ENCODE data around the gene GRIFIN. TPM values are rescaled to one million over a fixed set of nuclear protein-coding genes. Genes with fewer than 3 reads are reported as not detected.

Gene GRIFIN
- total and polyA plus RNA-seq, 12 donors = not detected

DNA sequence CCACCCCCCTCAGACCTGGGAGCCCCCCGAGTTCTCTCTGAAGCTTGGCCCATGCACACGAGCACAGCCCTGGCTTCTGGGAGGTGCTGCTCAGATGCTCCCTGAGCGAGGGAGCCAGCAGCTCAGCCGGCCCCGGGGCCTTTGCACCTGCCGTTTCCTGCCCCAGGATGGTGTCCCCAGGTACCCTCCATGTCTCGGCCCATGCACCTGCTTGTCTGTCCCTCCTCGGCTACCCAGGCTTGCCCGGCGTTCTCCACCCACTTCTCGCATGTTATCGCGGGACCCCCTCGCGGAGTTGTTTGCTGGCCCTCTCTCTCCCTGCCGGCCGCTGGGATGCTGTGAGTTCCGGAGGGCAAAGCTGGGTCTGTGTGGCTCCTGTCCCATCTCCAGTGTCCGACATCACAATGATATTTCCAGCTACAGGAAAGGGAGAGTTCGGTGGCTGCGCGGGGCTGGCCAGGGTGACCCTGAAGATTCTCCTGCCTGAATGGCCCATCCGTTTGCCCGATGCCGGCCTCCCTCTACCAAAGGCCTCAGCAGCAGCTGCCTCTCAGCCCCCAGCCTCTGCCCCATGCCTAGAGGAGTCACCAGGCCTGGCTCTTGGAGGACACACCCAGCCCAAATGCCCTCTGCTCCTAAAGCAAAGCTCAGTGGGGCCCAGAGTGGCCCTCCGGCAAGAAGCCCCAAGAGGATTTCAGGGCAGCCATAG, 31.2 kb upstream of the GRIFIN start:
- TF ChIP-seq, protein P1, sequence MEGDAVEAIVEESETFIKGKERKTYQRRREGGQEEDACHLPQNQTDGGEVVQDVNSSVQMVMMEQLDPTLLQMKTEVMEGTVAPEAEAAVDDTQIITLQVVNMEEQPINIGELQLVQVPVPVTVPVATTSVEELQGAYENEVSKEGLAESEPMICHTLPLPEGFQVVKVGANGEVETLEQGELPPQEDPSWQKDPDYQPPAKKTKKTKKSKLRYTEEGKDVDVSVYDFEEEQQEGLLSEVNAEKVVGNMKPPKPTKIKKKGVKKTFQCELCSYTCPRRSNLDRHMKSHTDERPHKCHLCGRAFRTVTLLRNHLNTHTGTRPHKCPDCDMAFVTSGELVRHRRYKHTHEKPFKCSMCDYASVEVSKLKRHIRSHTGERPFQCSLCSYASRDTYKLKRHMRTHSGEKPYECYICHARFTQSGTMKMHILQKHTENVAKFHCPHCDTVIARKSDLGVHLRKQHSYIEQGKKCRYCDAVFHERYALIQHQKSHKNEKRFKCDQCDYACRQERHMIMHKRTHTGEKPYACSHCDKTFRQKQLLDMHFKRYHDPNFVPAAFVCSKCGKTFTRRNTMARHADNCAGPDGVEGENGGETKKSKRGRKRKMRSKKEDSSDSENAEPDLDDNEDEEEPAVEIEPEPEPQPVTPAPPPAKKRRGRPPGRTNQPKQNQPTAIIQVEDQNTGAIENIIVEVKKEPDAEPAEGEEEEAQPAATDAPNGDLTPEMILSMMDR (IDR thresholded peaks at IDR 0.05) = no peak
- Histone ChIP-seq H3K27me3 (peaks cover 0 to 5% (median 0%) of the 10 kb centered on the region in 7 donors), H3K27ac (peak overlapping the region in 6 of 10 donors; percentile 38 to 87 (median 66)), H3K36me3 (no peaks in the 10 kb centered on the region), H3K4me3 (no peak overlapping the region), H3K9me3 (no peaks in the 10 kb centered on the region), H3K4me1 (peaks cover 25 to 63% (median 57%) of the 10 kb centered on the region in 9 donors)
- ATAC-seq = no peak
- WGBS, 2 donors = 69 to 72% methylated on average over 26 of the region's 26 CpGs
- intact Hi-C loops (cut with DNase I) = no loop called here
- no peak for DNase-seq

DNA sequence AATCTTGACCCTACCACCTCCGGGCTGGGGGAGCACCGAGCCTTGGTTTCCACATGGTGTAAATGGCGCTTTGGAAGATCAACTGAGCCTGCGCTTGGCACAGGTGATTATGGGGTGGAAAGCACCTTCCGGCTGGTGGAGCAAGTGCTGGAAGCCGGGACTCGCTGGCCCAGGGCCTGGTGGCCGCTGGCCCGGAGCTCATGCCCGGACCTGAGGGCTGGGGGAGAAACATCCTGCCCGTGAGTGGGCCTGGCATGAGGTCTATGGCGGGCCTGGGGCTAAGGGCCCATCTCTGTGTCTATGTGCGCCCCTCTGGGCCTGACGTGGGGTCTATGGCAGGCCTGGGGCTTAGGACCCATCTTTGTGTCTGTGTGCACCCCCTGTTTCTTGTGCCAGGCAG, 29.2 kb upstream of the GRIFIN start:
- peaks cover 17 to 43% (median 38%) of the 10 kb centered on the region in 9 donors for H3K4me1 ChIP-seq
- DNase-seq (no peak), ATAC-seq (no peak)
- H3K9me3 ChIP-seq = no peaks in the 10 kb centered on the region
- TF ChIP-seq, protein P1 (IDR thresholded peaks at IDR 0.05) = no peak
- H3K27ac ChIP-seq = no peak overlapping the region
- no peaks in the 10 kb centered on the region for H3K36me3 ChIP-seq
- 96 to 98% methylated on average over 14 of the region's 14 CpGs for WGBS, 2 donors
- intact Hi-C loops (cut with DNase I) = no loop called here
- H3K27me3 ChIP-seq = peaks cover 0 to 5% (median 0%) of the 10 kb centered on the region in 7 donors
- no peak overlapping the region for H3K4me3 ChIP-seq

DNA sequence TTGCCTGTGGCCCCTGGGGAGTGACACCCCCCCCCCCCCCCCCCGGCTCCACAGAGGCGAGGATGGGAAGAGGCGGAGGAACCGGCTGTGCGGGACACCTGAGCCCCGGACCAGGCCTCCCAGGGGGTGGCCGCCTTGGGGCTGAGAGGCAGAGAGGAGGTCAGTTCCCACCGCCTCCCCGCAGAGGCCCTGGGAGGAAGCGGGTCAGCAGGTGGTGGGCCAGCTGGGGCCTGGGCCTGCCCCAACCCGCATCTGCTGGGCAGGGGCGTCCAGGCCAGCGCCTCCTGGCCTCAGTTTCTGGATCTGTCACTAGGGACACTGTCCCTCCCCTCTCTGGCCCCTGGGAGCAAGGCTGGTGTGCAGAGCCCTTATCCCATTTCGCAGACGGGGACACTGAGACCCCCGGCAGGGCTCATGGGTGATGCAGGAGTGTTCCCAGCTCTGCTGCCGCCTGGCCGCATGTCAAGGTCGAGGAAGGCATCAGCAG, 28.7 kb upstream of the GRIFIN start:
- peaks cover 0 to 5% (median 0%) of the 10 kb centered on the region in 7 donors for H3K27me3 ChIP-seq
- H3K9me3 ChIP-seq = no peaks in the 10 kb centered on the region
- H3K36me3 ChIP-seq = no peaks in the 10 kb centered on the region
- DNase-seq = no peak
- TF ChIP-seq, protein P1 (IDR thresholded peaks at IDR 0.05) = no peak
- 90 to 91% methylated on average over 19 of the region's 19 CpGs for WGBS, 2 donors
- no peak for ATAC-seq
- intact Hi-C loops (cut with DNase I) = no loop called here
- no peak overlapping the region for H3K27ac ChIP-seq
- peaks cover 15 to 38% (median 33%) of the 10 kb centered on the region in 9 donors for H3K4me1 ChIP-seq
- H3K4me3 ChIP-seq = no peak overlapping the region

DNA sequence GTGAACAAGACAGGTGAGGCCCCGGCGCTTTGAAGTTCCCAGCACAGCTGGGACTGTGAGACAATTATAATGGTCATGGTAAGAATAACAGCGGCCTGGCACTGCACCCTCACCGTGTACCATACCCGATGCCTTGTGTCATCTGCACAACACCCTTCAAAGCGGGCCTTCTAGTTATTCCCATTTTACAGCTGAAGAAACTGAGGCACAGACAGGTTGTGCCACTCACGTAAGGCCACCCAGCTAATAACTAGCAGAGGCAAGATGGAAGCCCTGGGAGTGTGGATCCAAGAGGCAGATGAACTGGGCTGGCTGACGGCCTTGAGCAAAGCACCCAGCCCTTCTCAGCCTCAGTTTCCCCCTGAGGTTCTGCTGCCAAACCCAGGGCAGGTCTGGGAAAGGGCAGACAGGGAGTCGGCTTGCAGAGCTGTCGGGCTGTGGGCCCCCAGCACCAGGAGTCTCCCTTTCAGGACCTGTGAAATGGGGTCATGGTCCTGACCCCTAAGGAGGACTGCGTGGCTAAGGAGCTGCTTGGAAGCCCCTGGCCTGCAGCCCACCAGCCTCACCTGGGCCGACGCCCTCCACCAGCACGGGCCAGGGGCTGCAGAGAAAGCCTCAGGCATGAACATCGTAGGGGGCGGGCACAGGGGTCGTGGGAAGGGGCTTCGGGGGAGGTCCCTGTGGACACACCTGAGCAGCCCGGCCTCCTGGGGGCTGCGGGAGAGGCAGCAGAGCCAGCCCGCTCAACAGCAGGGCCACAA, 28.1 kb upstream of the GRIFIN start:
- Histone ChIP-seq H3K36me3 (no peaks in the 10 kb centered on the region), H3K27me3 (peaks cover 0 to 1% (median 0%) of the 10 kb centered on the region in 7 donors), H3K27ac (no peak overlapping the region), H3K4me1 (peaks cover 12 to 32% (median 27%) of the 10 kb centered on the region in 9 donors), H3K4me3 (no peak overlapping the region), H3K9me3 (no peaks in the 10 kb centered on the region)
- TF ChIP-seq, protein P1 (IDR thresholded peaks at IDR 0.05) = no peak
- intact Hi-C loops (cut with DNase I) = no loop called here
- 86 to 89% methylated on average over 21 of the region's 21 CpGs for WGBS, 2 donors
- no peak for DNase-seq
- ATAC-seq = no peak

Measured in heart right ventricle (tissue), 16 donors.